Neuronal stem cell (in vitro differentiated cells): ENCODE measurements around the gene C4BPA.

ENCODE experiments used
- DNase-seq: peaks from one replicate; pipeline ENCODE4 v3.0.0-alpha.2; 2013; ENCODE audit warnings: low spot score
- H2AFZ ChIP-seq: one replicate; pipeline ENCODE4 v1.6.1; 2013; ENCODE audit warnings: mild to moderate bottlenecking, low read length, inconsistent platforms
- H2AK5ac ChIP-seq: 2 replicates; pipeline ENCODE4 v1.6.1; 2013; ENCODE audit warnings: low read depth, mild to moderate bottlenecking, inconsistent platforms, low read length, moderate library complexity, mixed read lengths
- H2BK120ac ChIP-seq: 2 replicates; pipeline ENCODE4 v1.6.1; 2013; ENCODE audit warnings: low read depth, mild to moderate bottlenecking, inconsistent platforms, low read length, moderate library complexity, mixed read lengths
- H2BK12ac ChIP-seq: one replicate; pipeline ENCODE4 v1.6.1; 2013; ENCODE audit warnings: low read length, inconsistent platforms
- H2BK15ac ChIP-seq: 2 replicates; pipeline ENCODE4 v1.6.1; 2013; ENCODE audit warnings: mild to moderate bottlenecking, low read length, inconsistent platforms, mixed read lengths
- H2BK5ac ChIP-seq: one replicate; pipeline ENCODE4 v1.6.1; 2013; ENCODE audit warnings: inconsistent platforms, mild to moderate bottlenecking, low read length, moderate library complexity
- H3K14ac ChIP-seq: one replicate; pipeline ENCODE4 v1.6.1; 2013; ENCODE audit warnings: low read length, inconsistent platforms
- H3K18ac ChIP-seq: 2 replicates; pipeline ENCODE4 v1.6.1; 2013; ENCODE audit warnings: low read length, inconsistent platforms
- H3K23ac ChIP-seq: 2 replicates; pipeline ENCODE4 v1.6.1; 2013; ENCODE audit warnings: low read depth, mild to moderate bottlenecking, mixed read lengths, low read length, inconsistent platforms; ENCODE audit not compliant: poor library complexity
- H3K27ac ChIP-seq: replicated peaks from 3 replicates; pipeline ENCODE4 v1.5.1; 2013; ENCODE audit warnings: low read length, inconsistent platforms
- H3K27me3 ChIP-seq, 3 experiments: 2 replicates each; pipeline ENCODE4 v1.6.1; 2013; ENCODE audit warnings: low read length in 3 of 3, mild to moderate bottlenecking in 2 of 3, inconsistent platforms in 1 of 3, low read depth in 1 of 3, mixed read lengths in 1 of 3, moderate library complexity in 1 of 3; ENCODE audit not compliant: control insufficient read depth in 3 of 3, insufficient read depth in 3 of 3
- H3K36me3 ChIP-seq, 2 donors: replicated peaks in 1 of 2; 2 replicates each; pipeline ENCODE4 v1.6.1; 2013; ENCODE audit warnings: low read length in 2 of 2; ENCODE audit not compliant: control insufficient read depth in 2 of 2, insufficient read depth in 2 of 2
- H3K4ac ChIP-seq: 2 replicates; pipeline ENCODE4 v1.6.1; 2013; ENCODE audit warnings: inconsistent platforms, mild to moderate bottlenecking, low read length, moderate library complexity
- H3K4me1 ChIP-seq, 2 donors: 1 replicate in 1 of 2; 2 replicates in 1 of 2; pipeline ENCODE4 v1.6.1; 2013; ENCODE audit warnings: low read length in 2 of 2, low read depth in 1 of 2; ENCODE audit not compliant: control insufficient read depth in 2 of 2, insufficient read depth in 1 of 2
- H3K4me2 ChIP-seq: one replicate; pipeline ENCODE4 v1.6.1; 2013; ENCODE audit warnings: mild to moderate bottlenecking, low read length, inconsistent platforms; ENCODE audit not compliant: insufficient read depth, poor library complexity, severe bottlenecking
- H3K4me3 ChIP-seq, 2 donors: 2 replicates each; pipeline ENCODE4 v1.5.1; 2013; ENCODE audit warnings: low read length in 2 of 2, mild to moderate bottlenecking in 2 of 2, inconsistent platforms in 1 of 2, moderate library complexity in 1 of 2
- H3K79me1 ChIP-seq: one replicate; pipeline ENCODE4 v1.6.1; 2013; ENCODE audit warnings: low read depth, mild to moderate bottlenecking, inconsistent platforms, low read length, moderate library complexity
- H3K9ac ChIP-seq: one replicate; pipeline ENCODE4 v1.6.1; 2013; ENCODE audit warnings: mild to moderate bottlenecking, low read depth, low read length, inconsistent platforms; ENCODE audit not compliant: poor library complexity
- H3K9me3 ChIP-seq, 2 donors: replicated peaks in 1 of 2; 2 replicates each; pipeline versions ENCODE3 to v1.6.1; 2013; ENCODE audit warnings: low read length in 2 of 2, mild to moderate bottlenecking in 2 of 2, inconsistent platforms in 1 of 2, low read depth in 1 of 2, mixed read lengths in 1 of 2, moderate library complexity in 1 of 2; ENCODE audit not compliant: control insufficient read depth in 2 of 2, insufficient read depth in 1 of 2
- H4K8ac ChIP-seq: one replicate; pipeline ENCODE4 v1.6.1; 2013; ENCODE audit warnings: low read depth, mild to moderate bottlenecking, inconsistent platforms, low read length, moderate library complexity
- H4K91ac ChIP-seq: one replicate; pipeline ENCODE4 v1.6.1; 2013; ENCODE audit warnings: low read length, low read depth, mild to moderate bottlenecking, inconsistent platforms; ENCODE audit not compliant: poor library complexity
- WGBS, 2 donors: extraction: QIAGEN DNeasy Blood & Tissue Kit; methylation state at CpG; one replicate each; pipeline ENCODE4 v1.1.7; 2013; ENCODE audit warnings: missing lambda C conversion rate in 2 of 2, mixed read lengths in 1 of 2; ENCODE audit not compliant: insufficient read length in 2 of 2, insufficient replicate concordance in 1 of 2; ENCODE audit errors: extremely low coverage in 2 of 2; 5-methylcytosine and 5-hydroxymethylcytosine counted together

The C4BPA gene

DNA sequence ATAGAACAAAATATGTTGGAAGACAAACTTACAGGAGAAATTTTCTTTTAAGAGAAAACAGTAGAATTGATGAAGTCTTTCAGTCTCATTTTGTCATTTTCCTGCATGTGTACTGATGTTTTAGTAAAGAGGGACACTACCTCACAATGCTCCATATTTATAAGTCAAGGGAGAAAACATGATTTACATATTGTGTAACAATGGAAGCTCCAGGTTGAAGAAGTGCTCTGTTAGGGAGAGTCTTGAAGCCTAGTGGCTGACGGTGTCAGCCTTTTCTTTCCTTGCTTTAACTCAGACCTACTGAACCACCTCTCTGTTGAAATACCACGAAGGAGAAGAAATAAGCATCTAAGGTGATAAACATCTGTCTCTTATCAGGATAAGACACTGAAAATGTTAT, 75.0 kb downstream of the C4BPA start:
- H3K4me1 ChIP-seq, result no peaks in the 10 kb centered on the region
- no peak overlapping the region for H2BK15ac ChIP-seq
- no peak overlapping the region for H3K23ac ChIP-seq
- H2AFZ ChIP-seq, result no peak overlapping the region
- no peaks in the 10 kb centered on the region for H3K79me1 ChIP-seq
- no peaks in the 10 kb centered on the region for H3K36me3 ChIP-seq
- no peak overlapping the region for H4K8ac ChIP-seq
- no peak overlapping the region for H3K14ac ChIP-seq
- no peak overlapping the region for H2AK5ac ChIP-seq
- no peak overlapping the region for H3K4ac ChIP-seq
- H4K91ac ChIP-seq, result no peak overlapping the region
- DNase-seq, result no peak
- no CpG with 5 or more reads among the region's 2 CpGs for WGBS, 2 donors
- H2BK5ac ChIP-seq, result no peak overlapping the region
- H2BK12ac ChIP-seq, result no peak overlapping the region
- no peak overlapping the region for H3K4me2 ChIP-seq
- H3K9me3 ChIP-seq, result no peaks in the 10 kb centered on the region
- H3K4me3 ChIP-seq, result no peak overlapping the region
- no peak overlapping the region for H3K27ac ChIP-seq
- H2BK120ac ChIP-seq, result no peak overlapping the region
- H3K18ac ChIP-seq, result no peak overlapping the region
- no peaks in the 10 kb centered on the region for H3K27me3 ChIP-seq
- no peak overlapping the region for H3K9ac ChIP-seq

DNA sequence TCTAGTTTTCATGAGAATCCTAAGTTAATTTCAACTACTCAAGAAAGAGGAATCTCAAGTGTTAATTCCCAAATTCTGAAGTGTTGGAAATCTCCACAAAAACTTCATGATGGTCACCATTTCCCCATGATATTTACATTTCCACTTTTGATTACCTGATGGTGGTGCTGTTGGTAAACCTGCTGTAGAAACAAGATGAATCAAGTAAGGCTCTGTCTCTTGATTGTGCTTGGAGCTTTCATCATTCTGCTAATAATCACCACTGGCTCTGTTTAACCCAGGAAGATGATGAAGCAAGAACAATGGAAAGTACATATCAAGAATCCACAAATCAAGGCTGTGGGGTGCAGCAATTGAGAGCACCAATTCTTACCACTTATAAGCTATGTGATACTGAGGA, 77.8 kb downstream of the C4BPA start:
- Histone ChIP-seq H2BK120ac (no peak overlapping the region), H4K91ac (no peak overlapping the region), H3K4me2 (no peak overlapping the region), H3K18ac (no peak overlapping the region), H2BK12ac (no peak overlapping the region), H3K27me3 (no peaks in the 10 kb centered on the region), H3K4me1 (no peaks in the 10 kb centered on the region), H3K27ac (no peak overlapping the region), H3K9ac (no peak overlapping the region), H3K23ac (no peak overlapping the region), H2BK15ac (no peak overlapping the region), H2AFZ (no peak overlapping the region), H3K4ac (no peak overlapping the region), H3K14ac (no peak overlapping the region), H3K4me3 (no peak overlapping the region), H3K9me3 (no peaks in the 10 kb centered on the region), H2AK5ac (no peak overlapping the region), H4K8ac (no peak overlapping the region), H2BK5ac (no peak overlapping the region), H3K79me1 (no peaks in the 10 kb centered on the region), H3K36me3 (no peaks in the 10 kb centered on the region)
- DNase-seq, result no peak

DNA sequence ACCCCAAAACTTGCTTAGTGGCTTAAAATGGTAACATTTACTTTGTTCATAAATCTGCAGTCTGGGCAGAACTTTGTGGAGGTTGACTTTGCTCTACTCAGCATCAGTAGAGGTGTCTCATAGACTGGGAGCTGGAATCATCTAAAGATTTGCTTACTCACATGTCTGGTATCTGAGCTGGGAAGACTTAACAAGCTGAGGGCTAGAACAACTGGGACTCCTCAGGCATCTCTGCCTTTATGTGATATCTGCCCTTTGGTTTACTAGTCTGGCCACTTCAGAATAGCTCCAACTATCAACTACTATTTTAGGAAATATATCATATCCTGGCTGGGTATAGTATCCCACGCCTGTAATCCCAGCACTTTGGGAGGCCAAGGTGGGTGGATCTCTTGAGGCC, 82.5 kb downstream of the C4BPA start:
- H2BK5ac ChIP-seq, result no peak overlapping the region
- H3K27me3 ChIP-seq, result no peaks in the 10 kb centered on the region
- no peak overlapping the region for H3K4ac ChIP-seq
- H3K4me3 ChIP-seq, result no peak overlapping the region
- no peak overlapping the region for H2BK120ac ChIP-seq
- H3K4me1 ChIP-seq, result no peaks in the 10 kb centered on the region
- H2BK15ac ChIP-seq, result no peak overlapping the region
- H3K4me2 ChIP-seq, result no peak overlapping the region
- no peaks in the 10 kb centered on the region for H3K9me3 ChIP-seq
- no peak overlapping the region for H3K9ac ChIP-seq
- no peaks in the 10 kb centered on the region for H3K36me3 ChIP-seq
- no peak overlapping the region for H4K91ac ChIP-seq
- no CpG with 5 or more reads among the region's 1 CpG for WGBS, 2 donors
- H2BK12ac ChIP-seq, result no peak overlapping the region
- no peak overlapping the region for H3K23ac ChIP-seq
- no peak overlapping the region for H4K8ac ChIP-seq
- no peaks in the 10 kb centered on the region for H3K79me1 ChIP-seq
- no peak for DNase-seq
- no peak overlapping the region for H2AK5ac ChIP-seq
- no peak overlapping the region for H3K18ac ChIP-seq
- H3K27ac ChIP-seq, result no peak overlapping the region
- H3K14ac ChIP-seq, result no peak overlapping the region
- no peak overlapping the region for H2AFZ ChIP-seq

DNA sequence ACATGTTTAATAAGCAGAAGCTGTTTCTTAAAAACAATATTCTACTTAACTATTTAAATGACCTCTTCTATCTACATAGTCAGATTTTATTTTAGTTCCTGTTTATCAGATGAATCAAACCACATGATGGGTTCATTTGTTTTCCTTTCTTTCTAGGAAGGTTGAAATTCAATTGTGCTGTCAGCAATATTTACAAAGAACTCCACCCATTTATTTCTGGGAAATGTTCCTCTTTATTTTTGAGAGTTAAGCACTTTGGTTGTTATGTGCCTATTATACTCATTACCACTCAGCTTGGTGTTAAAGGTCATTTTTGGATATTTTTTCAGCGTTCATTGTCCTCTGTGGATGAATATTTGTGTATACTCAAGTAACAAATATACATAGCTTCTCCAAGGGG, 84.9 kb downstream of the C4BPA start:
- Histone ChIP-seq H3K9ac (no peak overlapping the region), H3K79me1 (no peaks in the 10 kb centered on the region), H2BK12ac (no peak overlapping the region), H4K91ac (no peak overlapping the region), H3K4me3 (no peak overlapping the region), H2AFZ (no peak overlapping the region), H3K36me3 (no peaks in the 10 kb centered on the region), H3K14ac (no peak overlapping the region), H3K27ac (no peak overlapping the region), H2BK5ac (no peak overlapping the region), H2AK5ac (no peak overlapping the region), H3K4ac (no peak overlapping the region), H3K23ac (no peak overlapping the region), H3K27me3 (no peaks in the 10 kb centered on the region), H3K4me1 (no peaks in the 10 kb centered on the region), H3K18ac (no peak overlapping the region), H3K9me3 (no peaks in the 10 kb centered on the region), H2BK15ac (no peak overlapping the region), H2BK120ac (no peak overlapping the region), H4K8ac (no peak overlapping the region), H3K4me2 (no peak overlapping the region)
- no peak for DNase-seq
- no CpG with 5 or more reads among the region's 1 CpG for WGBS, 2 donors
